HepG2 (cell line): ENCODE measurements around the gene HINFP. TPM values are rescaled to one million over a fixed set of nuclear protein-coding genes. Genes with fewer than 3 reads are reported as not detected.

ENCODE experiments used
- HCFC1 ChIP-seq: fragments of 150-350 bp; IDR thresholded peaks from 2 replicates; pipeline ENCODE4 v1.6.1; 2014; ENCODE audit warnings: low read depth, low read length
- KLF16 ChIP-seq, 2 experiments: sonication (generic) in 1 of 2; formaldehyde crosslinking in 1 of 2; IDR thresholded peaks; 2 replicates each; pipeline versions ENCODE4 v1.6.1 to v1.8.0; 2016 to 2023; ENCODE audit warnings: missing genetic modification reagents in 2 of 2, missing compliant biosample characterization in 1 of 2
- MAFF ChIP-seq: IDR thresholded peaks from 2 replicates; pipeline ENCODE4 v1.6.1; 2011; ENCODE audit warnings: low read depth, low read length, improper control_type of control experiment
- MXI1 ChIP-seq: IDR thresholded peaks from 3 replicates; pipeline ENCODE4 v1.6.1; 2012; ENCODE audit warnings: low read depth, low read length, inconsistent platforms, borderline replicate concordance
- NFKBIZ ChIP-seq: IDR thresholded peaks from 2 replicates; pipeline ENCODE4 v1.6.1; 2018; ENCODE audit warnings: missing genetic modification reagents, missing compliant biosample characterization
- POLR2AphosphoS5 ChIP-seq: IDR thresholded peaks from 2 replicates; pipeline ENCODE4 v1.6.1; 2012; ENCODE audit warnings: low read depth, low read length
- SNAI1 ChIP-seq: sonication (generic); formaldehyde crosslinking; IDR thresholded peaks from 2 replicates; pipeline ENCODE4 v1.5.0; 2020; ENCODE audit warnings: mild to moderate bottlenecking, missing genetic modification reagents, borderline replicate concordance
- SP5 ChIP-seq: IDR thresholded peaks from 2 replicates; pipeline ENCODE4 v1.6.1; 2016; ENCODE audit warnings: low read depth, borderline replicate concordance
- THYN1 ChIP-seq: sonication (generic); formaldehyde crosslinking; IDR thresholded peaks from 2 replicates; pipeline ENCODE4 v1.8.1; 2023; ENCODE audit warnings: low read depth, mild to moderate bottlenecking, moderate library complexity, missing genetic modification reagents, borderline replicate concordance
- TIGD3 ChIP-seq: sonication (generic); formaldehyde crosslinking; IDR thresholded peaks from 2 replicates; pipeline ENCODE4 v1.5.1; 2020; ENCODE audit warnings: mild to moderate bottlenecking, missing genetic modification reagents, borderline replicate concordance
- USF2 ChIP-seq, 2 experiments: sonication (generic) in 1 of 2; formaldehyde crosslinking in 1 of 2; IDR thresholded peaks; 2 replicates each; pipeline versions ENCODE4 v1.5.1 to v1.6.1; 2011 to 2020; ENCODE audit warnings: borderline replicate concordance in 1 of 2, low read depth in 1 of 2, low read length in 1 of 2, mild to moderate bottlenecking in 1 of 2, missing genetic modification reagents in 1 of 2, moderate library complexity in 1 of 2
- YEATS4 ChIP-seq: sonication (generic); formaldehyde crosslinking; IDR thresholded peaks from 2 replicates; pipeline ENCODE4 v1.4.0; 2020; ENCODE audit warnings: missing genetic modification reagents, borderline replicate concordance
- ZEB1 ChIP-seq: IDR thresholded peaks from 2 replicates; pipeline ENCODE4 v1.6.1; 2012; ENCODE audit warnings: mild to moderate bottlenecking, low read depth, inconsistent platforms; ENCODE audit not compliant: insufficient replicate concordance
- ZNF564 ChIP-seq: sonication (generic); formaldehyde crosslinking; IDR thresholded peaks from 2 replicates; pipeline ENCODE4 v1.8.1; 2023; ENCODE audit warnings: mild to moderate bottlenecking, missing genetic modification reagents
- ZNF598 ChIP-seq: sonication (generic); formaldehyde crosslinking; IDR thresholded peaks from 2 replicates; pipeline ENCODE4 v1.5.1; 2020; ENCODE audit warnings: mild to moderate bottlenecking, missing genetic modification reagents, borderline replicate concordance
- ZNF614 ChIP-seq: IDR thresholded peaks from 2 replicates; pipeline ENCODE4 v1.6.1; 2018; ENCODE audit warnings: missing biosample characterization, missing genetic modification reagents, inconsistent platforms, borderline replicate concordance
- ZNF780A ChIP-seq: sonication (generic); formaldehyde crosslinking; IDR thresholded peaks from 2 replicates; pipeline ENCODE4 v1.8.0; 2022; ENCODE audit warnings: mild to moderate bottlenecking, missing genetic modification reagents, moderate library complexity
- polyA plus RNA-seq, 8 experiments: library from polyadenylated mRNA; depleted of rRNA in 3 of 8; stranded (reverse) in 7 of 8; unstranded in 1 of 8; fragments of >200 nt; fragmentation: Illumina TruSeq in 4 of 8; extraction: Trizol in 4 of 8; gene quantifications; 2 replicates each; pipeline versions ENCODE4 v1.2.1 to v1.2.3, GENCODE V29; 2011 to 2016; ENCODE audit warnings: low read depth in 4 of 8, missing spikeins in 1 of 8, mixed read lengths in 1 of 8; ENCODE audit not compliant: insufficient read depth in 1 of 8
- total RNA-seq, 5 experiments: library from RNA; depleted of rRNA; stranded (reverse); fragments of >200 nt; fragmentation: Illumina TruSeq; extraction: Trizol; gene quantifications; 2 replicates each; pipeline ENCODE4 v1.2.3, GENCODE V29; 2016; ENCODE audit warnings: low read depth in 1 of 5
- TF ChIP-seq, protein P1 (sequence below), 2 experiments: sonication (generic) in 1 of 2; formaldehyde crosslinking in 1 of 2; IDR thresholded peaks; 2 replicates each; pipeline versions ENCODE4 v1.4.0 to v1.6.1; 2016 to 2020; ENCODE audit warnings: borderline replicate concordance in 1 of 2, low read depth in 1 of 2, mild to moderate bottlenecking in 1 of 2, missing genetic modification reagents in 1 of 2

Gene HINFP
- total and polyA plus RNA-seq, 2 of the 13 experiments (the other 11 are each of a cell fraction or from before 2014, with no cell fraction given): 15.1 to 21.4 TPM

- TF ChIP-seq USF2 (IDR thresholded peaks at IDR 0.05; ENCODE audit: low read depth, low read length) (no peak), USF2 (CRISPR knock-in tag; IDR thresholded peaks at IDR 0.05; ENCODE audit: borderline replicate concordance) (no peak), ZNF780A (no peak), ZNF614 (CRISPR knock-in tag) (no peak), HCFC1 (0 out of 2 replicates have a peak, but pooled peaks have one; percentile 13), KLF16 (CRISPR knock-in tag; IDR thresholded peaks at IDR 0.05) (no peak), YEATS4 (CRISPR knock-in tag) (peak; percentile 32), THYN1 (CRISPR knock-in tag) (no peak), ZEB1 (peak; percentile 66), ZNF564 (0 out of 2 replicates have a peak, but pooled peaks have one; percentile 29), MXI1 (no peak), NFKBIZ (0 out of 2 replicates have a peak, but pooled peaks have one; percentile 9), TIGD3 (0 out of 2 replicates have a peak, but pooled peaks have one; percentile 56), ZNF598 (CRISPR knock-in tag) (0 out of 2 replicates have a peak, but pooled peaks have one; percentile 39), SNAI1 (CRISPR knock-in tag) (no peak), SP5 (no peak), POLR2AphosphoS5 (peak; percentile 51), MAFF (no peak)
- TF ChIP-seq, protein P1, sequence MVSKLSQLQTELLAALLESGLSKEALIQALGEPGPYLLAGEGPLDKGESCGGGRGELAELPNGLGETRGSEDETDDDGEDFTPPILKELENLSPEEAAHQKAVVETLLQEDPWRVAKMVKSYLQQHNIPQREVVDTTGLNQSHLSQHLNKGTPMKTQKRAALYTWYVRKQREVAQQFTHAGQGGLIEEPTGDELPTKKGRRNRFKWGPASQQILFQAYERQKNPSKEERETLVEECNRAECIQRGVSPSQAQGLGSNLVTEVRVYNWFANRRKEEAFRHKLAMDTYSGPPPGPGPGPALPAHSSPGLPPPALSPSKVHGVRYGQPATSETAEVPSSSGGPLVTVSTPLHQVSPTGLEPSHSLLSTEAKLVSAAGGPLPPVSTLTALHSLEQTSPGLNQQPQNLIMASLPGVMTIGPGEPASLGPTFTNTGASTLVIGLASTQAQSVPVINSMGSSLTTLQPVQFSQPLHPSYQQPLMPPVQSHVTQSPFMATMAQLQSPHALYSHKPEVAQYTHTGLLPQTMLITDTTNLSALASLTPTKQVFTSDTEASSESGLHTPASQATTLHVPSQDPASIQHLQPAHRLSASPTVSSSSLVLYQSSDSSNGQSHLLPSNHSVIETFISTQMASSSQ (IDR thresholded peaks at IDR 0.05; ENCODE audit: low read depth): 0 out of 2 replicates have a peak, but pooled peaks have one; percentile 31
- TF ChIP-seq, protein P1 (CRISPR knock-in tag; IDR thresholded peaks at IDR 0.05; ENCODE audit: borderline replicate concordance): no peak
Measured at GRCh38 chr11:119108146-119108856, 13.1 kb upstream of the HINFP start (continued).
